Upper lobe of left lung (tissue), 4 donors: ENCODE results near the gene AFAP1L1.

Experiments
- POLR2A ChIP-seq, 4 donors: fragments of 450-650 bp; IDR thresholded peaks; one replicate each; pipeline ENCODE4 v1.5.1; 2016 to 2017; ENCODE audit warnings: antibody characterized with exemption in 4 of 4, mild to moderate bottlenecking in 2 of 4
- TF ChIP-seq, protein P1 (sequence below), 6 experiments: fragments of 450-650 bp in 4 of 6; fragments of 200-600 bp in 2 of 6; sonication (generic) in 2 of 6; IDR thresholded peaks; one replicate each; pipeline ENCODE4 v1.5.1; 2016 to 2019; ENCODE audit warnings: antibody characterized with exemption in 6 of 6

DNA sequence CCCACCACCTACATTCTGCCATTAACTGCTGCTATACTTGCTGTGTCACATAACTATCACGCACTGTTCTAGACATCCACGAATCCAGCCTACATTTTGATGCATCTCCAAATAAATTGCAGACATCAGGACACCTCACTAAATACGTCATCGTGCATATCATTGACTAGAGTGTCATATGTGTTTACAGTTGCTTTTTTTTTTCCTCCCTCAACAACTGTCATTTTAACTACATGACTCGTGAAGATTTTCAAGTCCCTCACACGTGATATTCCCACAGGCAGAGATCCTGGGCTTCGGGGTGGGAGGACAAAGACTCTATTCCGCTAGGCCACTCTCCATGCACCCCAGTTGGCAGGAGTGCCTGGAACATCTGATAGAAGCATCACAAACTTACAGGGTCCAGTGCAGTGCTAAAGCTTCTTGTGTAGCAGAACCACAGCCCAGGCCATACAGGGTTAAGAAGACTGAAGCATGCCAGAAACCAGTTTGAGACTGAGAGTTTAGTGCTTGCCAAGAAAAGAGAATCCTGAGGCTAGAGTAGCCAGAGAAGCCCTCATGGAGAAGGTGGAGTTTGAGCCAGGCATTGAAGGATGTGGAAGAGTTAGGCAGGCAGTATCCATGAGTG, 87.3 kb downstream of the AFAP1L1 start:
- TF ChIP-seq POLR2A (IDR thresholded peaks at IDR 0.05), result no peak
- TF ChIP-seq, protein P1, sequence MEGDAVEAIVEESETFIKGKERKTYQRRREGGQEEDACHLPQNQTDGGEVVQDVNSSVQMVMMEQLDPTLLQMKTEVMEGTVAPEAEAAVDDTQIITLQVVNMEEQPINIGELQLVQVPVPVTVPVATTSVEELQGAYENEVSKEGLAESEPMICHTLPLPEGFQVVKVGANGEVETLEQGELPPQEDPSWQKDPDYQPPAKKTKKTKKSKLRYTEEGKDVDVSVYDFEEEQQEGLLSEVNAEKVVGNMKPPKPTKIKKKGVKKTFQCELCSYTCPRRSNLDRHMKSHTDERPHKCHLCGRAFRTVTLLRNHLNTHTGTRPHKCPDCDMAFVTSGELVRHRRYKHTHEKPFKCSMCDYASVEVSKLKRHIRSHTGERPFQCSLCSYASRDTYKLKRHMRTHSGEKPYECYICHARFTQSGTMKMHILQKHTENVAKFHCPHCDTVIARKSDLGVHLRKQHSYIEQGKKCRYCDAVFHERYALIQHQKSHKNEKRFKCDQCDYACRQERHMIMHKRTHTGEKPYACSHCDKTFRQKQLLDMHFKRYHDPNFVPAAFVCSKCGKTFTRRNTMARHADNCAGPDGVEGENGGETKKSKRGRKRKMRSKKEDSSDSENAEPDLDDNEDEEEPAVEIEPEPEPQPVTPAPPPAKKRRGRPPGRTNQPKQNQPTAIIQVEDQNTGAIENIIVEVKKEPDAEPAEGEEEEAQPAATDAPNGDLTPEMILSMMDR (IDR thresholded peaks at IDR 0.05), result no peak
